Heart left ventricle (tissue), 16 donors: ENCODE results near the gene CHERP. TPM values are rescaled to one million over a fixed set of nuclear protein-coding genes. Genes with fewer than 3 reads are reported as not detected.

Experiments used
- ATAC-seq, 4 donors: fragments of 200-7000 bp; cut with Tn5 transposase; one replicate each; pipeline ENCODE4 v1.9.1; 2020 to 2022; ENCODE audit warnings: moderate library complexity in 4 of 4, mild to moderate bottlenecking in 3 of 4, moderate number of reproducible peaks in 1 of 4
- DNase-seq, 5 donors: peaks; one replicate each; pipeline ENCODE4 v3.0.0-alpha.2; 2020
- H3K27ac ChIP-seq, 12 donors: fragments of 200-600 bp; sonication (generic) in 4 of 12; one replicate each; pipeline versions ENCODE4 v1.5.0 to v1.8.0; 2016 to 2022; ENCODE audit warnings: mild to moderate bottlenecking in 2 of 12
- H3K27me3 ChIP-seq, 9 donors: fragments of 200-600 bp; sonication (generic) in 2 of 9; one replicate each; pipeline versions ENCODE4 v1.5.1 to v1.8.0; 2016 to 2022; ENCODE audit warnings: mild to moderate bottlenecking in 3 of 9
- H3K36me3 ChIP-seq, 9 donors: fragments of 200-600 bp; sonication (generic) in 2 of 9; one replicate each; pipeline versions ENCODE4 v1.5.0 to v1.8.0; 2018 to 2022; ENCODE audit warnings: mild to moderate bottlenecking in 2 of 9
- H3K4me1 ChIP-seq, 12 donors: fragments of 200-600 bp; sonication (generic) in 4 of 12; one replicate each; pipeline versions ENCODE4 v1.5.0 to v1.8.0; 2016 to 2022; ENCODE audit warnings: mild to moderate bottlenecking in 3 of 12
- H3K4me3 ChIP-seq, 12 donors: fragments of 200-600 bp; sonication (generic) in 4 of 12; one replicate each; pipeline versions ENCODE4 v1.5.0 to v1.8.0; 2017 to 2022; ENCODE audit warnings: mild to moderate bottlenecking in 9 of 12, moderate library complexity in 4 of 12
- H3K9me3 ChIP-seq, 12 donors: fragments of 200-600 bp; sonication (generic) in 4 of 12; one replicate each; pipeline versions ENCODE4 v1.5.0 to v1.8.0; 2016 to 2022; ENCODE audit warnings: mild to moderate bottlenecking in 1 of 12
- POLR2A ChIP-seq, 2 donors: fragments of 450-650 bp; IDR thresholded peaks; one replicate each; pipeline ENCODE4 v1.6.1; 2017; ENCODE audit warnings: antibody characterized with exemption in 2 of 2, mild to moderate bottlenecking in 2 of 2, moderate library complexity in 2 of 2
- WGBS, 4 donors: extraction: QIAGEN DNeasy Blood & Tissue Kit in 2 of 4; methylation state at CpG; one replicate each; pipeline versions ENCODE4 v1.1.5 to v1.1.7; 2013 to 2018; 5-methylcytosine and 5-hydroxymethylcytosine counted together
- intact Hi-C, 10 donors: fragments of 100-400 bp; cut with DNase I; formaldehyde crosslinking; loops; one replicate each; pipeline versions ENCODE4 v1.11.1 to v1.14.2; 2022
- long read RNA-seq, 3 donors: library from polyadenylated mRNA; unstranded; transcript quantifications; one replicate each; pipeline ENCODE4 v2.0.0, GENCODE V29; 2020 to 2021
- polyA plus RNA-seq, 2 donors: library from polyadenylated mRNA; stranded (reverse); fragments of 200-250 nt; gene quantifications; one replicate each; pipeline ENCODE4 v1.2.3, GENCODE V29; 2013
- total RNA-seq, 9 donors: library from RNA; depleted of rRNA in 2 of 9; stranded (reverse); fragments of >200 nt in 2 of 9; fragmentation: NEBNext Ultra II Directional in 3 of 9; extraction: Animal tissue kit (Norgen Biotek cat#: 25700) in 3 of 9; gene quantifications; one replicate each; pipeline versions ENCODE4 v1.1.0 to v1.2.4, GENCODE V29; 2016 to 2023
- TF ChIP-seq, protein P1 (sequence below), 12 donors: fragments of 200-600 bp; sonication (generic) in 4 of 12; IDR thresholded peaks; one replicate each; pipeline versions ENCODE4 v1.5.0 to v1.8.0; 2018 to 2022; ENCODE audit warnings: antibody characterized with exemption in 12 of 12, mild to moderate bottlenecking in 5 of 12
- donor health status: ischemic (EF 13 %, LVEDD 7.1; RV severe dilation, severe dysfunction).
- donor health status: healthy with polysubstance abuse.
- donor health status: DM: no; HTN: yes; CAD: no.
- donor health status: DM: no; HTN: no; CAD: no.
- donor health status: ischemic (EF 25% LVEDD 6.9; RV normal size, moderate dysfunction).
- donor health status: ischemic (EF 25% LVEDD 5.7; RV mildly dilated, moderate dysfunction).
- donor health status: healthy.
- donor health status: DM: yes; HTN: yes; CAD: no.
- donor health status: ischemic (EF 35%, LVEDD 5.7; RV mildly dilated, moderate dysfunction).
- donor health status: nonischemic (EF 11% LVEDD 7.7; RV severe dilation, severe dysfunction).
- donor health status: DM: yes; HTN: yes; CAD: no.
- donor health status: PGD.
- donor health status: ischemic (EF 29% LVEDD 5.4; RV normal size, mild dysfunction).
- donor health status: nonischemic (EF 23%, LVEDD 6.1; RV moderate dilation, normal function).

The CHERP gene, protein sequence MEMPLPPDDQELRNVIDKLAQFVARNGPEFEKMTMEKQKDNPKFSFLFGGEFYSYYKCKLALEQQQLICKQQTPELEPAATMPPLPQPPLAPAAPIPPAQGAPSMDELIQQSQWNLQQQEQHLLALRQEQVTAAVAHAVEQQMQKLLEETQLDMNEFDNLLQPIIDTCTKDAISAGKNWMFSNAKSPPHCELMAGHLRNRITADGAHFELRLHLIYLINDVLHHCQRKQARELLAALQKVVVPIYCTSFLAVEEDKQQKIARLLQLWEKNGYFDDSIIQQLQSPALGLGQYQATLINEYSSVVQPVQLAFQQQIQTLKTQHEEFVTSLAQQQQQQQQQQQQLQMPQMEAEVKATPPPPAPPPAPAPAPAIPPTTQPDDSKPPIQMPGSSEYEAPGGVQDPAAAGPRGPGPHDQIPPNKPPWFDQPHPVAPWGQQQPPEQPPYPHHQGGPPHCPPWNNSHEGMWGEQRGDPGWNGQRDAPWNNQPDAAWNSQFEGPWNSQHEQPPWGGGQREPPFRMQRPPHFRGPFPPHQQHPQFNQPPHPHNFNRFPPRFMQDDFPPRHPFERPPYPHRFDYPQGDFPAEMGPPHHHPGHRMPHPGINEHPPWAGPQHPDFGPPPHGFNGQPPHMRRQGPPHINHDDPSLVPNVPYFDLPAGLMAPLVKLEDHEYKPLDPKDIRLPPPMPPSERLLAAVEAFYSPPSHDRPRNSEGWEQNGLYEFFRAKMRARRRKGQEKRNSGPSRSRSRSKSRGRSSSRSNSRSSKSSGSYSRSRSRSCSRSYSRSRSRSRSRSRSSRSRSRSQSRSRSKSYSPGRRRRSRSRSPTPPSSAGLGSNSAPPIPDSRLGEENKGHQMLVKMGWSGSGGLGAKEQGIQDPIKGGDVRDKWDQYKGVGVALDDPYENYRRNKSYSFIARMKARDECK
- 10 to 100 TPM in 7 of 9 donors, 1 to 10 TPM in 2; 5.7 to 24.6 (median 17.0) TPM for total RNA-seq
- 10 to 100 TPM; 11.6 to 15.5 TPM for polyA plus RNA-seq
- long read RNA-seq, donor 1, partial matches to known transcripts = 12 of 14 reads
- long read RNA-seq, donor 1, other reads (novel, unspliced or antisense) = 1 of 14 reads
- long read RNA-seq, donor 2, partial matches to known transcripts = 17 of 20 reads
- long read RNA-seq, donor 2, other reads (novel, unspliced or antisense) = 3 of 20 reads
- long read RNA-seq, donor 3, partial matches to known transcripts = 4 of 9 reads
- long read RNA-seq, donor 3, other reads (novel, unspliced or antisense) = 4 of 9 reads

DNA sequence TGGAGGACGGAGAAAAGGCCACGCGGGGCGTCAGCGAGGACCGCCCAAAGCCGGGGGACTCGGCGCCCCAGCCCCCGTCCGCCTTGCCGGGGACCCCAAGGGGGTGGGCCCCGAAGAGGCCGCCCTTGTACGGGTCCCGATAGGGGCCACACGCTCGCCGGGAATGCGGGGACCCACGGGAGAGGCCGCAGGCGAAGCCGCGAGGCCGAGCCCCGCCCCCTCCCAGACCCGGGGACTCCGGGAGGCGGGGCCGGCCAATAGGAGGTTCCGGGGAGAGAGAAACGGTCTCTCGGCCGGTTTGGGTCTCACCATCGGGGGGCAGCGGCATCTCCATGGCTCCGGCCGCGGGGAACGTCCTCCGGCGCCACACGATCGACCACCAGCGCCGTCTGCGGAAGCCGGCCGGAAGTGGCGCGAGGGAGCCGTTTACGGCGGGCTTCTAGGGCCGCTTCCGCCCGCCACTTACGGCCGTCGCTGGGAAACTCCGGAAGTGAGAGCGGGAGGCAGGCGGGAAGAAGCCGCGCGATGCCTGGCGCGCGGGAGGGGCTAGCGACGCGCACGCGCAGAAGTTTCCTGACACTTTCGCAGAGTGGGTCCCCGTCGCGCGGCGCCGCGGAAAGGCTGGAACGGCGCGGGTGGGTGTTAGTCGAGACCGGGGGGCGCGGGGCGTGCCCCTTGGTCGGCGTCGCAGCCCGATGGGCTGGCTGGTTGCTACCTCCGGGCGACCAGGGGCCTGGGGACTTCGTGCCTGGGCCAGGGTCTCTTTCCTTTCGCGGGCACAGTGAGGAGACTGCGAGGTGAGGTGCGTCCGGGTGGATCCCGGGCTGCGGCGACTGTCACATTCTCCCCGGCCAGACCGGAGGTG is at the start of gene CHERP:
CHERP (minus strand) TSS at position 393 of the 865 bp plus-strand sequence; CDS start at position 334, 59 bp downstream.
- peak; percentile 89 to 98 (median 97) for ATAC-seq
- intact Hi-C loops = loop anchor here in 4 of 10 donors (1.0 to 5.0 kb wide), 6 partner anchors 29 to 87 kb away; partner anchors contain the start of genes C19orf44 (in 2 of the 4), CALR3 (in 2 of the 4), MED26 (in 1 of the 4) and SLC35E1 (in 1 of the 4)

DNA sequence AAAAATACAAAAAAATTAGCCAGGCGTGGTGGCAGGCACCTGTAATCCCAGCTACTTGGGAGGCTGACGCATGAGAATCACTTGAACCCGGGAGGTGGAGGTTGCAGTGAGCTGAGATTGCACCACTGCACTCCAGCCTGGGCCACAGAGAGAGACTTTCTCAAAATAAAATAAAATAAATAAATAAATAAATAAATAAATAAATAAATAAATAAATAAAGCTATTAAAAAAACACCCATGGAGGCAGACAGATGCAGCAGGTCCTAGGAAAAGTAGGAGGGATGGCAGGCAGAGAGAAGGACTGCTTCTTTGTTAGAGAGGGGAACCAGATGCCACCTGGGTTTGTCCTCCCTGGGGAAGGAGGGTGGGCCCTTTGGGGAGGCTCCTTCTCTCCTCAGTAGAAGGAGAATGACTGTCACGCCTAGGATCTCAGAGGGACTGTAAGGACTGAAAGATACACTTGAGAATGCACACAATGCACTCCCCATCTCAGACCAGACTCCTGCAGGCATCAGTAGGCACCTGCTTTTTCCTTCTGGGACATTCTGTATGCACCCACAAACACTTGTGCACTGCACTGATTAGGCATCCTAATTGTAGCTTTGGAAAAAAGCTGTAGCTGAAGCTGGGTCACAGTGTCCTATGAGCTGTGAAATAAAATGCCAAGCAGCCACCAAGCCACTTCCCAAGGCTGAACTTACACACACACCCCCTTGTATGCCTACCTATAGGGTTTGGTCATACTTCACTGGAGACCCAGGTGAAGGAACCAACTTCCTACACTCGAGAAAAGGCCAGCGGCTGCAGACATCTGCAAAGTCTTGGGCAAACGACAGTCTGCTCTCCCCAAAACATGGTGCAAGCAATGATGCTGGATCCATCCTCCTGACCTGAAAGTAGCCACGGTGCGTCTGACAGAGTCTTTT is 48.9 kb upstream of the CHERP start:
- no peak for TF ChIP-seq POLR2A (IDR thresholded peaks at IDR 0.05)
- TF ChIP-seq, protein P1, sequence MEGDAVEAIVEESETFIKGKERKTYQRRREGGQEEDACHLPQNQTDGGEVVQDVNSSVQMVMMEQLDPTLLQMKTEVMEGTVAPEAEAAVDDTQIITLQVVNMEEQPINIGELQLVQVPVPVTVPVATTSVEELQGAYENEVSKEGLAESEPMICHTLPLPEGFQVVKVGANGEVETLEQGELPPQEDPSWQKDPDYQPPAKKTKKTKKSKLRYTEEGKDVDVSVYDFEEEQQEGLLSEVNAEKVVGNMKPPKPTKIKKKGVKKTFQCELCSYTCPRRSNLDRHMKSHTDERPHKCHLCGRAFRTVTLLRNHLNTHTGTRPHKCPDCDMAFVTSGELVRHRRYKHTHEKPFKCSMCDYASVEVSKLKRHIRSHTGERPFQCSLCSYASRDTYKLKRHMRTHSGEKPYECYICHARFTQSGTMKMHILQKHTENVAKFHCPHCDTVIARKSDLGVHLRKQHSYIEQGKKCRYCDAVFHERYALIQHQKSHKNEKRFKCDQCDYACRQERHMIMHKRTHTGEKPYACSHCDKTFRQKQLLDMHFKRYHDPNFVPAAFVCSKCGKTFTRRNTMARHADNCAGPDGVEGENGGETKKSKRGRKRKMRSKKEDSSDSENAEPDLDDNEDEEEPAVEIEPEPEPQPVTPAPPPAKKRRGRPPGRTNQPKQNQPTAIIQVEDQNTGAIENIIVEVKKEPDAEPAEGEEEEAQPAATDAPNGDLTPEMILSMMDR (IDR thresholded peaks at IDR 0.05) = no peak
- 83 to 94% (median 89%) methylated on average over 9 of the region's 9 CpGs for WGBS, 4 donors
- H3K9me3 ChIP-seq = no peaks in the 10 kb centered on the region
- ATAC-seq (no peak), DNase-seq (no peak)
- H3K36me3 ChIP-seq = no peaks in the 10 kb centered on the region
- intact Hi-C loops = no loop called here
- peaks cover 17 to 93% (median 70%) of the 10 kb centered on the region in 12 donors for H3K4me1 ChIP-seq
- H3K4me3 ChIP-seq = no peak overlapping the region
- no peaks in the 10 kb centered on the region for H3K27me3 ChIP-seq
- H3K27ac ChIP-seq = no peak overlapping the region

More for the DNA sequence above, at the start of gene CHERP:
- Histone ChIP-seq H3K27ac (peak within 1 kb of the TSS; percentile 47 to 95 (median 92)), H3K9me3 (no peaks in the 10 kb centered on the region), H3K4me3 (peak within 1 kb of the TSS; percentile 71 to 100 (median 94)), H3K27me3 (no peaks in the 10 kb centered on the region), H3K36me3 (peaks cover 0 to 31% (median 18%) of the 10 kb centered on the region in 9 donors), H3K4me1 (peaks cover 6 to 56% (median 33%) of the 10 kb centered on the region in 12 donors)
- peak; percentile 95 to 97 (median 96) for DNase-seq
- 0% methylated on average over 39 to 108 of the region's 108 CpGs for WGBS, 4 donors
- peak in 1 of 2 donors; percentile 85 for TF ChIP-seq POLR2A (IDR thresholded peaks at IDR 0.05)
- TF ChIP-seq, protein P1 (IDR thresholded peaks at IDR 0.05) = peak in 1 of 12 donors; percentile 15

DNA sequence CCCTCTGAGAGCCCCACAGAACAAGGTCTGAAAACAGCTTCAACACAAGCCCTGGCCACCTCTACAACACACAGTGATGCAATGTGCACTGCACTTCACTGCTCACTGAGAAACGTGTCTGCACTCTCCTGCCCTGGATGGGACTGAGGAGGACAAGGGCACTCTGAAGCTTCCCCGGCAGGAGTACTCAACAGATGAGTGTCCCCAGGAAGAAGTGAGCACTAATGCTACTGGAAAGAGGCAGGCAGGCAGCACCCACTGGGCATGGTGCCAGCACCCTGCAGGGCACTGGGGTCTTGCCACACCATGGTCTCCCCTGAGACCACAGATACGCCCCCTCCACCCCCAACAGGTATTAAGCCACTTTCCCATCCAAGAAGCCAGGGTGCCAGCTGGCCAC is 47.7 kb upstream of the CHERP start:
- DNase-seq = no peak
- TF ChIP-seq, protein P1 (IDR thresholded peaks at IDR 0.05) = no peak
- no peak for ATAC-seq
- H3K4me3 ChIP-seq = no peak overlapping the region
- no peaks in the 10 kb centered on the region for H3K36me3 ChIP-seq
- no peaks in the 10 kb centered on the region for H3K9me3 ChIP-seq
- H3K27ac ChIP-seq = no peak overlapping the region
- peaks cover 17 to 94% (median 70%) of the 10 kb centered on the region in 12 donors for H3K4me1 ChIP-seq
- intact Hi-C loops = loop anchor here in 4 of 10 donors (5.0 kb wide), 3 partner anchors 32 to 48 kb away; partner anchors contain the start of genes MED26 (in 3 of the 4) and CHERP (in 1 of the 4)
- H3K27me3 ChIP-seq = no peaks in the 10 kb centered on the region
- WGBS, 4 donors = 55 to 73% (median 64%) methylated on average over 1 to 3 of the region's 3 CpGs
